Measurements from ENCODE around the gene HOXB6.

The HOXB6 gene

DNA sequence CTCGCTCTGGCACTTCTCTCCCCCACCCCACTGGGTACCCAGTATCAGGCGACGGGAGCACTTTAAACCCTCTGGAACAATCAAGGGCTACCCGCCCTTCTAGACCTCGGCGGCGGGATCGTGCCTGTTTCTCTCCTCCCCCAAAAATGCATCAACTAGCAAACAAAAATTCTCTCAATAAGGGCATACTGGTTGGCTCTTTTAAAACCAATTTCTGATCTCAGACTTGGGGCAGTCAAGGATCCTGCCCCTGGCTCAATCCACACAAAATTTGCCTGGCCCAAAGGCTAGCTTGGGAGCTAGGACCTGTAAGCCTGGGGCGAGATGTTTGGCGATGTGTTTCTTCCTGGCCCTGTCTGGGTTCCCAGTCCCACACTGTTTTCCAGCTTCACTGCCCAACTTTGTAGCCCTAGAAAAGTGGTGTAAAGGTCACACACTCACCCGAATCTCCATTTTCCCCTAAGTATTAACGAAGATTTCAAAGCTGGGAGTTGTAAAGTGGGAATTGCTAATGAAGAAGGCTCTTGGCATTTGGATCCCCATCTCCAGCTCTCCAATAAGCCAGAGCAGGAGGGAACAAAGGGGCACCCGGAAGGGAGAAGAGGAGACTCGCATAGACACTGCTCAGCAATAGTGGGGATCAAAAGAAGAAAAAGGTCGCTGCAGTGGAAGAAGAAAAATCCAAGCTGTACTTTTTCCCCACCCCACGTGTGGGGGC lies 45.5 kb downstream of the HOXB6 start:
- DNase-seq (ENCODE audit: insufficient read length, low spot score) (no peak), FAIRE-seq (no peak)
- TF ChIP-seq, protein P1, sequence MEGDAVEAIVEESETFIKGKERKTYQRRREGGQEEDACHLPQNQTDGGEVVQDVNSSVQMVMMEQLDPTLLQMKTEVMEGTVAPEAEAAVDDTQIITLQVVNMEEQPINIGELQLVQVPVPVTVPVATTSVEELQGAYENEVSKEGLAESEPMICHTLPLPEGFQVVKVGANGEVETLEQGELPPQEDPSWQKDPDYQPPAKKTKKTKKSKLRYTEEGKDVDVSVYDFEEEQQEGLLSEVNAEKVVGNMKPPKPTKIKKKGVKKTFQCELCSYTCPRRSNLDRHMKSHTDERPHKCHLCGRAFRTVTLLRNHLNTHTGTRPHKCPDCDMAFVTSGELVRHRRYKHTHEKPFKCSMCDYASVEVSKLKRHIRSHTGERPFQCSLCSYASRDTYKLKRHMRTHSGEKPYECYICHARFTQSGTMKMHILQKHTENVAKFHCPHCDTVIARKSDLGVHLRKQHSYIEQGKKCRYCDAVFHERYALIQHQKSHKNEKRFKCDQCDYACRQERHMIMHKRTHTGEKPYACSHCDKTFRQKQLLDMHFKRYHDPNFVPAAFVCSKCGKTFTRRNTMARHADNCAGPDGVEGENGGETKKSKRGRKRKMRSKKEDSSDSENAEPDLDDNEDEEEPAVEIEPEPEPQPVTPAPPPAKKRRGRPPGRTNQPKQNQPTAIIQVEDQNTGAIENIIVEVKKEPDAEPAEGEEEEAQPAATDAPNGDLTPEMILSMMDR (IDR thresholded peaks at IDR 0.05; ENCODE audit: insufficient read depth, missing control alignments) = no peak

DNA sequence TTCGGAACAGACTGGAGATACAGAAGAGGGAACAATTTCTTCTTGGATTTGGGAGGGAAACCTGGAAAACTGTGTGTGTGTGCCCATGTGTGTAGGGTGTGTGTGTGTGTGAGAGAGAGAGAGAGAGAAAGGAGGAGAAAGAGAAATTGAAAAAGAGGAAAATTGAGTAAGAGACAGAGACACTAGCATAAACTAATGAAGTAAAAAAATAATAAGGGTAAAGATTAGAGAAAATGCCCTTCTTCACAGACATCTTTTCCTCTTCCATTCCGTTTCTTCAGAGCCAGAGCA lies 46.0 kb downstream of the HOXB6 start:
- FAIRE-seq = no peak
- TF ChIP-seq, protein P1 (IDR thresholded peaks at IDR 0.05; ENCODE audit: insufficient read depth, missing control alignments) = no peak
- DNase-seq (ENCODE audit: insufficient read length, low spot score) = no peak

DNA sequence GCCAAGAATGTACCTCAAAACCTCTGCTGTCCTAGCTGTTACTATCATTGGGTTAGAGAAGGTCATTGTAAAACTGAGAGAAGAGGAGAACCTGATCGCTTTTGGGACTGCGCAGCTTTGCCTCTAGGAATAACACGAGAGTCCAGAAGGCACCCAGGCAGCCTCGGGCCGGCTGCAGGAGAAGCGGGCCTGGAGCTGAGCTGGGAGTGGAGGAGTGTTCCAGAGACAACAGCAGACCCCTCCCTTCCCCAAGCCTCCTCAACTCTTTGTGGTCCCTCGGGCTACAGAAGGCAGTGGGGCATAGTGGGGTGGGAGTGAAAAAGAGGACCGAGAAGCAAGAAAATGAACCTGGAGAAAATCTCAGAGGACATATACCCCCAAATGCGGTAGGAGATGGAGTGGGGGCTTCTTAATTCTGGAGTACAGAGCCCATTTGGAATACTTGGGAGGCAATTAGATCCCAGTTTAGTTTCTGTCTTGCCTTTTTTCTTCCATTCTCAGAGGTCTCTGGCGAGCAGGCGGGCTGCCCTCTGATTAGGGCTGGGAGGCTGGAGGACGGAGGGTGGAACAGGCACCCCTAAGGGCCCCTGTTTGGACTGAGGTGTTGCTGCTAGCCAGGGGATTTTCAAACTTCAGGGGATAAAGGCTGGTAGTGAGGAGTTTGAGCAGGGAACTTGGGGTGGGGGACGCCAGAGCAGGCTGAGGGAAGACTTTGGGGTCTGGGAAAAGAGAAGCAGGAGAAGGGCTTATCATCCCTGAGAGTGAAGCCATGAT lies 46.5 kb downstream of the HOXB6 start:
- FAIRE-seq = no peak

DNA sequence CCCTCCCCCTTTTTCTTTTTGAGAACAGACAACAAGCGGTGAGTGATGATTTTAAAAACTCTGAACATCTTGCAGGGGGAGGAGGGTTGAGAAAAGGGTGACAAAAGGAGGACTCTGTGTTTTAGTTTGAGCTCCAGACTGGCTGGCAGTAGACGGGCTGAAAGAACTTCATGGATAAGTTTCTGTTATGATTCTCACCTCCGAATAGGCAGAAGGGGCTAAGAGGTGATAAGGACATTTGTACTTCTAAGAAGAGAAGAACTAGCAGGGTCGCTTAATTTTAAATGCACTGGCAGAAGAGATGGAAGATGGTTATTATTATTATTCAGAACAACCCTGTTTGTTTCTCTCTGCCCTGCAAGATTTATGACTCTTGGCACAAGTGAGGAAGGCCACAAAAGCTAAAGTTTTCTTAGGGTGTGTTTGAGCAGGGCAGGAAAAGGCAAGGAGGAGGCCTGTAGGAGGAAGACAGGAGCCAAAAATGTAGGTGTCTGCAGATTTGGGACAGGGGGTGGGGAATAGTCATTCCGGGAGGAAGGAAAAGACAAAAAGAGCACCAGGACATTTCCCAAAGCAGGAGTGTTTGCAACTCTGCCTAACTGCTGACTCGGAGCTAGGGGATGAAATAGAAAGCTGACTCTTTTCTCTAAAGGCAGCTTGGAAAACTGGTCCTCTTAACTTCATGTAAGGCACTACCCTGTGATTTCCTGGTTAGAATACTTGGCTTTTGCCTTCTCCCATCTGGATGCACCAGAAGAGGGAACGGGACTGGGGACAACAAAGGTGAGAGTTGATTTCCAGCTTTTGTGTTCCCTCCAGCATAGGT lies 48.0 kb downstream of the HOXB6 start:
- no peak for DNase-seq (ENCODE audit: insufficient read length, low spot score)
- FAIRE-seq = no peak
- TF ChIP-seq, protein P1 (IDR thresholded peaks at IDR 0.05; ENCODE audit: insufficient read depth, missing control alignments) = no peak

More for the DNA sequence above, 46.5 kb downstream of the HOXB6 start:
- TF ChIP-seq, protein P1 (IDR thresholded peaks at IDR 0.05; ENCODE audit: insufficient read depth, missing control alignments) = no peak
- DNase-seq (ENCODE audit: insufficient read length, low spot score) = no peak

DNA sequence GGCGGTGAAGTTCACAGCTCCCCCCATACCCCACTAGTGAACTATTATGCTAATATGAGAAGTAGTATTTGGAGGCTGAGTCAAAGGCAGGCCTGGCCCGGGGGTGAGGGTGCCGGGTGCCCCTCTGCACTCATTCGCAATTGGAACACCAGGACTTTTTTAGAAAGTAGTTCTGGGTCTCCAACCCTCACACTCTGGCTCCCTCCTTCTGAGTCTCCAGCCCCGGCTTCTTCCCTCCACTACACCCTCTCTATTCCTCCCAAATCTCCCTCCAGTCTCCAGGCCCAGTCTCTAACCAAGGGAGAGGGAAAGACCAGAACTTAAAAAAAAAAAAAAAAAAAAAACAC lies 48.6 kb downstream of the HOXB6 start:
- FAIRE-seq = no peak
- DNase-seq (ENCODE audit: insufficient read length, low spot score) = no peak
- TF ChIP-seq, protein P1 (IDR thresholded peaks at IDR 0.05; ENCODE audit: insufficient read depth, missing control alignments) = no peak

DNA sequence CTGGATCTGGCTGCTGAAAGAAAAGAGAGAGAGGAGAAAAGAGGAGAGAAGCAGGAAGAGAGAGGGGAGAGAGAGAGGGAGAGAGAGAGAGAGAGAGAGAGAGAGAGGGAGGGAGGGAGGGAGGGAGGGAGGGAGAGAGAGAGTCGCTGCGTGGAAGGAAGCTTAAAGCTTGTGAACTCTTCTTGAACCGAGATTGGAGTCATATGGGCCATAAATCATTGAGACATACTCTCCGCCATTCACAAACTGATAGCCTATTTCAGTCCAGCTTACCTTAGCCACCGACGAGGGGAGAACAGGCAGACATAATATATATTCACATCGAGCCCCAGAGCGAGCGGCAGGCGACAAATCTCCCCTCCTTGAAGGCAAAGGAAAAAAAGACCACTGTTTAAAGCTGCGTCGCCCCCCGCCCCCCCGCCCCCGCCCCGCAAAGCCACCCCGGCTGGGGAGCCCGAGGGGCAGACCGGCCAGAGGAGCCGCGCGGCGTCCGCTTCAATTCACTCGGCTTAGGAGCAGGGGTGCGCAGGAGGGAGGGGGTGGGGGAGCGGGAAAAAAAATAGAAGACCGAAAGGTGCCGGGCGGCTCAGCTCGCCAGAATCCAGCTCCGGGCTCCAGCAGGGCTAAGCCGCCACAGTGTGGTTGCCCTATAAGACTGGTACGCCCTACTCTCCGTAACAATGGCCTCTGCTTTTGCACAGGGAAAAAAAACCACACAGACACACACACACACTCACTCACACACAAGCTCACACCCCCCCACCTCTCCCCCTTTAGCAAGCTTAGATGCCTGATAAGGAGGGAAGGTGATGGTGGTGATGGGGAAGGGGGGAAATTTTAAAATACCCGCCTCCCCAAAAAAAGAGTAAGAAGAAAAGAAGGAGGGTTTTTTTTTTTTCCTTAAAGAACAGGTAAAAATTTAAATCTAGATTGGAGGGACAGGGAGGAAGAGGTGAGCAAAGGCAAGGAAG lies 49.2 kb downstream of the HOXB6 start:
- DNase-seq (ENCODE audit: insufficient read length, low spot score) (no peak), FAIRE-seq (no peak)
- TF ChIP-seq, protein P1 (IDR thresholded peaks at IDR 0.05; ENCODE audit: insufficient read depth, missing control alignments) = no peak

Measured in D721Med (cell line).